HG03060 (cell line): ENCODE results near the gene ITGAL.
"Not testable (repeated sequence)": the region's sequence is repeated elsewhere in the genome, so short reads cannot be mapped to it uniquely, and the experiment has no call there.

Experiments
- ATAC-seq: cut with Tn5 transposase; IDR thresholded peaks from one replicate; pipeline ENCODE4 v1.9.1; 2021; ENCODE audit warnings: low read depth, moderate number of reproducible peaks; ENCODE audit not compliant: unreplicated experiment

The ITGAL gene

GRCh38 chr16:30490210-30490609 is 17.7 kb downstream of the ITGAL start:
- no peak for ATAC-seq

GRCh38 chr16:30491229-30491628 is 18.7 kb downstream of the ITGAL start:
- ATAC-seq: no peak

GRCh38 chr16:30491744-30492308 is 19.3 kb downstream of the ITGAL start:
- no peak for ATAC-seq

- no peak for ATAC-seq
Observed at GRCh38 chr16:30493941-30494488, 21.5 kb downstream of the ITGAL start.

- no peak for ATAC-seq
Observed at GRCh38 chr16:30494709-30495108, 22.2 kb downstream of the ITGAL start.

- ATAC-seq: no peak
Observed at GRCh38 chr16:30499284-30499683, 26.7 kb downstream of the ITGAL start.

GRCh38 chr16:30503403-30504296 is 31.1 kb downstream of the ITGAL start:
- no peak for ATAC-seq

GRCh38 chr16:30509081-30509765 is 36.7 kb downstream of the ITGAL start:
- no peak for ATAC-seq

GRCh38 chr16:30510376-30510938 is 37.9 kb downstream of the ITGAL start:
- no peak for ATAC-seq

- no peak for ATAC-seq
Observed at GRCh38 chr16:30511509-30511908, 39.0 kb downstream of the ITGAL start.

- ATAC-seq: no peak
Observed at GRCh38 chr16:30515275-30515674, 42.7 kb downstream of the ITGAL start.

- no peak for ATAC-seq
Observed at GRCh38 chr16:30518552-30518951, 46.0 kb downstream of the ITGAL start.

- ATAC-seq: no peak
Observed at GRCh38 chr16:30519120-30520049, 46.8 kb downstream of the ITGAL start.

GRCh38 chr16:30521476-30521872 is 48.9 kb downstream of the ITGAL start:
- ATAC-seq: no peak

GRCh38 chr16:30521873-30522641 is 49.5 kb downstream of the ITGAL start:
- no peak for ATAC-seq

- ATAC-seq: not testable (repeated sequence)
Observed at GRCh38 chr16:30522702-30523463, 50.3 kb downstream of the ITGAL start.

GRCh38 chr16:30523768-30524574 is 51.4 kb downstream of the ITGAL start:
- no peak for ATAC-seq
